Measurements from ENCODE around the gene AFF3.

The AFF3 gene

GRCh38 chr2:99961196-99961913 is 181.0 kb downstream of the AFF3 start:
- no peak overlapping the region for H3K9ac ChIP-seq (ENCODE audit: low read length in 2 of 2)
- H3K9me3 ChIP-seq (ENCODE audit: control insufficient read depth in 2 of 2, low read length in 2 of 2), result no peaks in the 10 kb centered on the region
- H3K27ac ChIP-seq (ENCODE audit: low read length), result no peak overlapping the region
- H3K4me1 ChIP-seq (ENCODE audit: control insufficient read depth, insufficient read depth, low read length), result no peaks in the 10 kb centered on the region
- H3K36me3 ChIP-seq (ENCODE audit: control insufficient read depth in 2 of 2, insufficient read depth in 2 of 2, low read length in 2 of 2), result peaks cover 0 to 2% of the 10 kb centered on the region in 2 donors
- H3K4me3 ChIP-seq (ENCODE audit: low read length in 2 of 2), result no peak overlapping the region
- no peaks in the 10 kb centered on the region for H3K27me3 ChIP-seq (ENCODE audit: control insufficient read depth in 1 of 2, insufficient read depth in 2 of 2, low read length in 2 of 2)

DNA sequence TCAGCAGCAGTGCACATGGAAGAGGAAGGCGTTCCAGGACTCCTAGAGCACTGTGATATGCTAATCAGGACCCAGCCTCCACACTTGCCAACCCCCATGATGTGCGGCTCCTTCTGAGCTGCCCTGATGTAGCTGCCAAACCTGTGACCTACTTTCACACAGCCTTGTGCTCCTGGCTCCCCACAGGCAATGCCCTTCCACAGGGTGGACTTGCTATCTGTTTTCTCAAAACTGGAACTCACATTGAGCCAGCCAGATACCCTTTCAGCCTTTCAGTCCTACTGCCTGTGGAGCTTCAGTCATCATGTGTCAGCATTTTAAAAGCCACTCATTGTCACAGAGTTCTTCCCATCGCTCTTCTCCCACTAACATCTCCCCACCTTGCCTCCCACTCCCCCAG is 181.6 kb downstream of the AFF3 start:
- Histone ChIP-seq H3K9me3 (ENCODE audit: control insufficient read depth in 2 of 2, low read length in 2 of 2) (no peaks in the 10 kb centered on the region), H3K4me3 (ENCODE audit: low read length in 2 of 2) (no peak overlapping the region), H3K4me1 (ENCODE audit: control insufficient read depth, insufficient read depth, low read length) (no peaks in the 10 kb centered on the region), H3K27me3 (ENCODE audit: control insufficient read depth in 1 of 2, insufficient read depth in 2 of 2, low read length in 2 of 2) (no peaks in the 10 kb centered on the region), H3K36me3 (ENCODE audit: control insufficient read depth in 2 of 2, insufficient read depth in 2 of 2, low read length in 2 of 2) (peaks cover 0 to 2% of the 10 kb centered on the region in 2 donors), H3K9ac (ENCODE audit: low read length in 2 of 2) (no peak overlapping the region), H3K27ac (ENCODE audit: low read length) (no peak overlapping the region)

- no peaks in the 10 kb centered on the region for H3K27me3 ChIP-seq (ENCODE audit: control insufficient read depth in 1 of 2, insufficient read depth in 2 of 2, low read length in 2 of 2)
- no peaks in the 10 kb centered on the region for H3K4me1 ChIP-seq (ENCODE audit: control insufficient read depth, insufficient read depth, low read length)
- H3K27ac ChIP-seq (ENCODE audit: low read length), result no peak overlapping the region
- H3K36me3 ChIP-seq (ENCODE audit: control insufficient read depth in 2 of 2, insufficient read depth in 2 of 2, low read length in 2 of 2), result peaks cover 0 to 2% of the 10 kb centered on the region in 2 donors
- no peak overlapping the region for H3K4me3 ChIP-seq (ENCODE audit: low read length in 2 of 2)
- H3K9ac ChIP-seq (ENCODE audit: low read length in 2 of 2), result no peak overlapping the region
- no peaks in the 10 kb centered on the region for H3K9me3 ChIP-seq (ENCODE audit: control insufficient read depth in 2 of 2, low read length in 2 of 2)
These were observed 182.1 kb downstream of the AFF3 start for GRCh38 chr2:99960291-99960690.

DNA sequence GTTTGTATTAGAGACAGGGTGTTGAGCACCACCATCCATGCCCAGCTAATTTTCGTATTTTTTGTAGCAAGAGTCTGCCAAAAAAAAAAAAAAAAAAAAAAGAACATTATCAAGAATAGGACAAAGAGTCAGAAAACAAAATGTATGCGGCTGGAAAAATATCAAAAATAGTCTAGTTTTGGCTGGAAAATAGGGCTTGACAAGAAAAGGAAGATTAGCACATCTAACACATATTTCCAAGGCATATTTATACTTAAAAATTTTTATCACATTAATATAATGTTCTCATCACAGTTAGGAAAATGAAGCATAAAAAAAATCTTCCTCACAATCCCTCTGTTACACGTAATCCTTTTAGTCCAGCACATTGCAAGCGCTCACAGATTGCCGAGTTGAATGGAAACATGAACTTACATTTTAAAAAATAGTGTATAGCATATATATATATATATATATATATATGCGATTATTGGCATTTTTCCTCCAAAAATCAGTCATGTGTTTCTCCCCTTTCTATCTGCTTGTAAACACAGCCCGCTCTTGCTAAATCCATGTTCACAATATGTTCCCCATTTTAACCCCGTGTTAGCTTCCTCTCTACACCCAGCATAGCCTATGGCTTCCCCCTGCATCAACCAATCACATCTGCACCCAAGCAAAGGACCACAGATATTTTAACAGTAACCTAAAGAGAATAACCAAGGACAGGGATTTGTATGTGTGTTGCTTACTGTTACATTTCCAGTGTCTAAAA is 183.0 kb downstream of the AFF3 start:
- H3K27ac ChIP-seq (ENCODE audit: low read length), result no peak overlapping the region

GRCh38 chr2:99957332-99958133 is 184.9 kb downstream of the AFF3 start:
- Histone ChIP-seq H3K9ac (ENCODE audit: low read length in 2 of 2) (no peak overlapping the region), H3K27ac (ENCODE audit: low read length) (no peak overlapping the region), H3K27me3 (ENCODE audit: control insufficient read depth in 1 of 2, insufficient read depth in 2 of 2, low read length in 2 of 2) (no peaks in the 10 kb centered on the region), H3K9me3 (ENCODE audit: control insufficient read depth in 2 of 2, low read length in 2 of 2) (no peaks in the 10 kb centered on the region), H3K36me3 (ENCODE audit: control insufficient read depth in 2 of 2, insufficient read depth in 2 of 2, low read length in 2 of 2) (peaks cover 0 to 2% of the 10 kb centered on the region in 2 donors), H3K4me1 (ENCODE audit: control insufficient read depth, insufficient read depth, low read length) (no peaks in the 10 kb centered on the region), H3K4me3 (ENCODE audit: low read length in 2 of 2) (no peak overlapping the region)

More for the DNA sequence above, 183.0 kb downstream of the AFF3 start:
- Histone ChIP-seq H3K9ac (ENCODE audit: low read length in 2 of 2) (no peak overlapping the region), H3K4me3 (ENCODE audit: low read length in 2 of 2) (no peak overlapping the region), H3K36me3 (ENCODE audit: control insufficient read depth in 2 of 2, insufficient read depth in 2 of 2, low read length in 2 of 2) (peaks cover 0 to 2% of the 10 kb centered on the region in 2 donors), H3K4me1 (ENCODE audit: control insufficient read depth, insufficient read depth, low read length) (no peaks in the 10 kb centered on the region), H3K9me3 (ENCODE audit: control insufficient read depth in 2 of 2, low read length in 2 of 2) (no peaks in the 10 kb centered on the region), H3K27me3 (ENCODE audit: control insufficient read depth in 1 of 2, insufficient read depth in 2 of 2, low read length in 2 of 2) (no peaks in the 10 kb centered on the region)

GRCh38 chr2:99956232-99957030 is 186.0 kb downstream of the AFF3 start:
- Histone ChIP-seq H3K4me1 (ENCODE audit: control insufficient read depth, insufficient read depth, low read length) (no peaks in the 10 kb centered on the region), H3K27ac (ENCODE audit: low read length) (no peak overlapping the region), H3K9me3 (ENCODE audit: control insufficient read depth in 2 of 2, low read length in 2 of 2) (no peaks in the 10 kb centered on the region), H3K27me3 (ENCODE audit: control insufficient read depth in 1 of 2, insufficient read depth in 2 of 2, low read length in 2 of 2) (no peaks in the 10 kb centered on the region), H3K4me3 (ENCODE audit: low read length in 2 of 2) (no peak overlapping the region), H3K9ac (ENCODE audit: low read length in 2 of 2) (no peak overlapping the region), H3K36me3 (ENCODE audit: control insufficient read depth in 2 of 2, insufficient read depth in 2 of 2, low read length in 2 of 2) (peaks cover 0 to 2% of the 10 kb centered on the region in 2 donors)

GRCh38 chr2:99953750-99954149 is 188.6 kb downstream of the AFF3 start:
- Histone ChIP-seq H3K4me3 (ENCODE audit: low read length in 2 of 2) (no peak overlapping the region), H3K9me3 (ENCODE audit: control insufficient read depth in 2 of 2, low read length in 2 of 2) (no peaks in the 10 kb centered on the region), H3K36me3 (ENCODE audit: control insufficient read depth in 2 of 2, insufficient read depth in 2 of 2, low read length in 2 of 2) (peaks cover 0 to 2% of the 10 kb centered on the region in 2 donors), H3K9ac (ENCODE audit: low read length in 2 of 2) (no peak overlapping the region), H3K27ac (ENCODE audit: low read length) (no peak overlapping the region), H3K27me3 (ENCODE audit: control insufficient read depth in 1 of 2, insufficient read depth in 2 of 2, low read length in 2 of 2) (no peaks in the 10 kb centered on the region), H3K4me1 (ENCODE audit: control insufficient read depth, insufficient read depth, low read length) (no peaks in the 10 kb centered on the region)

- Histone ChIP-seq H3K9ac (ENCODE audit: low read length in 2 of 2) (no peak overlapping the region), H3K27me3 (ENCODE audit: control insufficient read depth in 1 of 2, insufficient read depth in 2 of 2, low read length in 2 of 2) (no peaks in the 10 kb centered on the region), H3K9me3 (ENCODE audit: control insufficient read depth in 2 of 2, low read length in 2 of 2) (no peaks in the 10 kb centered on the region), H3K36me3 (ENCODE audit: control insufficient read depth in 2 of 2, insufficient read depth in 2 of 2, low read length in 2 of 2) (no peaks in the 10 kb centered on the region), H3K4me3 (ENCODE audit: low read length in 2 of 2) (no peak overlapping the region), H3K4me1 (ENCODE audit: control insufficient read depth, insufficient read depth, low read length) (no peaks in the 10 kb centered on the region), H3K27ac (ENCODE audit: low read length) (no peak overlapping the region)
These were observed 192.4 kb downstream of the AFF3 start for GRCh38 chr2:99949963-99950362.

DNA sequence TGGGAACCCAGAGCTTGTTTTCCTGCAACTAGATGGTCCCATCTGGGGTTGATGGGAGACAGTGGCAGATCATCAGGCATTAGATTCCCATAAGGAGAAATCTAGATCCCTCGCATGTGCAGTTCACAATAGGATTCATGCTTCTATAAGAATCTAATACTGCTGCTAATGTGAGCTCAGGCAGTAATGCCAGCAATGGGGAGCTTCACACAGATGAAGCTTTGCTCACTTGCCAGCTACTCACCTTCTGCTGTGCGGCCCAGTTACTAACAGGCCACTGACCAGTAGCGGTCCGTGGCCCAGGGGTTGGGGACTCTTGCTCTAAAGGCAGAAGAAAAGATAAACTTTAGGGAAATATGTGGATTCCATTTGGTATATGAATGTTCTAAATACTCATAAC is 192.9 kb downstream of the AFF3 start:
- no peaks in the 10 kb centered on the region for H3K4me1 ChIP-seq (ENCODE audit: control insufficient read depth, insufficient read depth, low read length)
- no peak overlapping the region for H3K4me3 ChIP-seq (ENCODE audit: low read length in 2 of 2)
- H3K9me3 ChIP-seq (ENCODE audit: control insufficient read depth in 2 of 2, low read length in 2 of 2), result no peaks in the 10 kb centered on the region
- no peaks in the 10 kb centered on the region for H3K36me3 ChIP-seq (ENCODE audit: control insufficient read depth in 2 of 2, insufficient read depth in 2 of 2, low read length in 2 of 2)
- H3K27me3 ChIP-seq (ENCODE audit: control insufficient read depth in 1 of 2, insufficient read depth in 2 of 2, low read length in 2 of 2), result no peaks in the 10 kb centered on the region
- no peak overlapping the region for H3K9ac ChIP-seq (ENCODE audit: low read length in 2 of 2)
- no peak overlapping the region for H3K27ac ChIP-seq (ENCODE audit: low read length)

GRCh38 chr2:99948010-99948409 is 194.4 kb downstream of the AFF3 start:
- Histone ChIP-seq H3K9ac (ENCODE audit: low read length in 2 of 2) (no peak overlapping the region), H3K4me3 (ENCODE audit: low read length in 2 of 2) (no peak overlapping the region), H3K9me3 (ENCODE audit: control insufficient read depth in 2 of 2, low read length in 2 of 2) (no peaks in the 10 kb centered on the region), H3K27ac (ENCODE audit: low read length) (no peak overlapping the region), H3K36me3 (ENCODE audit: control insufficient read depth in 2 of 2, insufficient read depth in 2 of 2, low read length in 2 of 2) (no peaks in the 10 kb centered on the region), H3K27me3 (ENCODE audit: control insufficient read depth in 1 of 2, insufficient read depth in 2 of 2, low read length in 2 of 2) (no peaks in the 10 kb centered on the region), H3K4me1 (ENCODE audit: control insufficient read depth, insufficient read depth, low read length) (no peaks in the 10 kb centered on the region)
